Suprapubic skin (tissue), 4 donors: ENCODE measurements around the gene INPP4B. TPM values are rescaled to one million over a fixed set of nuclear protein-coding genes. Genes with fewer than 3 reads are reported as not detected.

Experiments
- DNase-seq, 2 donors: peaks; one replicate each; pipeline ENCODE4 v3.0.0-alpha.2; 2019; ENCODE audit warnings: low spot score in 2 of 2
- H3K27ac ChIP-seq: fragments of 200-600 bp; sonication (generic); one replicate; pipeline ENCODE4 v1.5.1; 2019
- H3K27me3 ChIP-seq: fragments of 200-600 bp; sonication (generic); one replicate; pipeline ENCODE4 v1.5.1; 2019
- H3K36me3 ChIP-seq: fragments of 200-600 bp; sonication (generic); one replicate; pipeline ENCODE4 v1.5.1; 2019
- H3K4me1 ChIP-seq: fragments of 200-600 bp; sonication (generic); one replicate; pipeline ENCODE4 v1.5.1; 2019
- H3K4me3 ChIP-seq: fragments of 200-600 bp; sonication (generic); one replicate; pipeline ENCODE4 v1.5.1; 2019; ENCODE audit warnings: mild to moderate bottlenecking
- H3K9me3 ChIP-seq: fragments of 200-600 bp; sonication (generic); one replicate; pipeline ENCODE4 v1.5.1; 2019
- CTCF ChIP-seq, 2 donors: fragments of 200-600 bp in 1 of 2; fragments of 450-650 bp in 1 of 2; sonication (generic) in 1 of 2; IDR thresholded peaks; one replicate each; pipeline ENCODE4 v1.5.1; 2016 to 2019; ENCODE audit warnings: antibody characterized with exemption in 2 of 2, mild to moderate bottlenecking in 1 of 2, moderate library complexity in 1 of 2
- EP300 ChIP-seq: sonication (generic); formaldehyde crosslinking; IDR thresholded peaks from one replicate; pipeline ENCODE4 v1.6.1; 2017; ENCODE audit warnings: antibody characterized with exemption
- POLR2A ChIP-seq, 2 donors: fragments of 450-650 bp; IDR thresholded peaks; one replicate each; pipeline ENCODE4 v1.6.1; 2017; ENCODE audit warnings: antibody characterized with exemption in 2 of 2, mild to moderate bottlenecking in 2 of 2, moderate library complexity in 2 of 2
- POLR2AphosphoS5 ChIP-seq, 3 donors: sonication (generic); formaldehyde crosslinking; IDR thresholded peaks; one replicate each; pipeline ENCODE4 v1.6.1; 2017; ENCODE audit warnings: antibody characterized with exemption in 3 of 3
- WGBS: methylation state at CpG from one replicate; pipeline ENCODE4 v1.1.5; 2018; 5-methylcytosine and 5-hydroxymethylcytosine counted together
- total RNA-seq, 4 donors: library from RNA; depleted of rRNA; stranded (reverse); fragments of >200 nt; gene quantifications; one replicate each; pipeline ENCODE4 v1.1.0, GENCODE V29; 2016

INPP4B gene
- total RNA-seq, 4 donors from 2014 or later, result 12.4 to 27.4 (median 17.4) TPM

DNA sequence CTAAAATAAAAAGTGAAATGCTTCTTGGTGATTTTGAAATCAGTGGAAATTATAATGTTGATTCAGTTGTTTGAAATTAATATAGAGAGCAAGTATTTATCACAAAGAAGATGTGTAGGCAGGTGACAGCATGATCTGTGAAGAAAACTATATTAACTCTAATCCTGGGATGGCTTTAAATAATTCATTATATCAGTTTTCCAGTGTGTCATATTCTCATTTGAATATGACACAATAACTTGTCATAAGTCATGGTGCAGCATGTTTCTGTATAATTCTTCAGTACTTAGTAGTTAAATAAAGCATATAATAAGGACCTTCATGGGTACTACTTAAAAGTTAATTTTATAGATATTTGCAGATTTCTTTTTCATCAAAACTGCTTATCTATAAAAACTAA is 573.6 kb downstream of the INPP4B start:
- TF ChIP-seq POLR2A (IDR thresholded peaks at IDR 0.05) (no peak), EP300 (no peak), CTCF (IDR thresholded peaks at IDR 0.05) (no peak), POLR2AphosphoS5 (IDR thresholded peaks at IDR 0.05) (no peak)
- no peaks in the 10 kb centered on the region for H3K27me3 ChIP-seq

DNA sequence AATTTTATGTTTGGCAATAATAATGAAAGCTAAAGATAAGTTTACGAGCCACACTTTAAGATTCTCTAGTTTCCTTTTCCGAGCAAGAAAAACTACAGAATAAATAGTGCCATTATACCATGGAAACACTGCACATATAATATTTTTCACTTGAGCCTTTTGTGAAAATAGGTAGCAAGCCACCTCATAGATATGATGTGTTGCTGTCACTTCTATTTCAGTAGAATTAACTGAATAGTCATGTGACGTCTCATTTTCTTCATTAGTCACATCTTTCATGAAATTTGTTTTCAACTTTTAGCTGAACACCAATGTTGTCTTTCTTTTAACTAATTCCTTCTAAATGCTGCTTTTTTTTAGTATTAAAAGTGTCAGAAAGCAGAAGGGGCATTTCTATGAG is 574.3 kb downstream of the INPP4B start:
- Histone ChIP-seq H3K9me3 (no peaks in the 10 kb centered on the region), H3K4me3 (no peak overlapping the region), H3K27me3 (no peaks in the 10 kb centered on the region), H3K36me3 (no peaks in the 10 kb centered on the region), H3K27ac (no peak overlapping the region), H3K4me1 (no peaks in the 10 kb centered on the region)
- TF ChIP-seq POLR2A (IDR thresholded peaks at IDR 0.05), result no peak
- TF ChIP-seq POLR2AphosphoS5 (IDR thresholded peaks at IDR 0.05), result no peak
- no peak for TF ChIP-seq CTCF (IDR thresholded peaks at IDR 0.05)
- TF ChIP-seq EP300, result no peak
- 61% methylated on average over 3 of the region's 3 CpGs for WGBS
- no peak for DNase-seq

More for the DNA sequence above, 573.6 kb downstream of the INPP4B start:
- Histone ChIP-seq H3K36me3 (no peaks in the 10 kb centered on the region), H3K9me3 (no peaks in the 10 kb centered on the region), H3K4me1 (no peaks in the 10 kb centered on the region), H3K27ac (no peak overlapping the region), H3K4me3 (no peak overlapping the region)
- DNase-seq, result no peak

GRCh38 chr4:142267101-142267500 is 579.0 kb downstream of the INPP4B start:
- DNase-seq, result no peak
- Histone ChIP-seq H3K27ac (no peak overlapping the region), H3K36me3 (no peaks in the 10 kb centered on the region), H3K4me1 (no peaks in the 10 kb centered on the region), H3K27me3 (no peaks in the 10 kb centered on the region), H3K9me3 (no peaks in the 10 kb centered on the region), H3K4me3 (no peak overlapping the region)
- TF ChIP-seq EP300 (no peak), CTCF (IDR thresholded peaks at IDR 0.05) (no peak), POLR2AphosphoS5 (IDR thresholded peaks at IDR 0.05) (no peak), POLR2A (IDR thresholded peaks at IDR 0.05) (no peak)
- 87% methylated on average over 3 of the region's 3 CpGs for WGBS

GRCh38 chr4:142265946-142266345 is 580.2 kb downstream of the INPP4B start:
- Histone ChIP-seq H3K4me1 (no peaks in the 10 kb centered on the region), H3K36me3 (no peaks in the 10 kb centered on the region), H3K27me3 (no peaks in the 10 kb centered on the region), H3K4me3 (no peak overlapping the region), H3K9me3 (no peaks in the 10 kb centered on the region), H3K27ac (no peak overlapping the region)
- no peak for DNase-seq
- TF ChIP-seq EP300, result no peak
- no peak for TF ChIP-seq POLR2A (IDR thresholded peaks at IDR 0.05)
- 93% methylated on average over 2 of the region's 2 CpGs for WGBS

- H3K36me3 ChIP-seq, result no peaks in the 10 kb centered on the region
- DNase-seq, result no peak
- no peak overlapping the region for H3K4me3 ChIP-seq
- WGBS, result 63% methylated on average over 3 of the region's 3 CpGs
- no peaks in the 10 kb centered on the region for H3K9me3 ChIP-seq
- TF ChIP-seq EP300 (no peak), CTCF (IDR thresholded peaks at IDR 0.05) (no peak), POLR2AphosphoS5 (IDR thresholded peaks at IDR 0.05) (no peak), POLR2A (IDR thresholded peaks at IDR 0.05) (no peak)
- H3K27me3 ChIP-seq, result no peaks in the 10 kb centered on the region
- no peak overlapping the region for H3K27ac ChIP-seq
- no peaks in the 10 kb centered on the region for H3K4me1 ChIP-seq
Observed at GRCh38 chr4:142265536-142265935, 580.6 kb downstream of the INPP4B start.

GRCh38 chr4:142264961-142265360 is 581.1 kb downstream of the INPP4B start:
- H3K4me3 ChIP-seq, result no peak overlapping the region
- H3K27me3 ChIP-seq, result no peaks in the 10 kb centered on the region
- no peak overlapping the region for H3K27ac ChIP-seq
- no peaks in the 10 kb centered on the region for H3K9me3 ChIP-seq
- no peaks in the 10 kb centered on the region for H3K4me1 ChIP-seq
- H3K36me3 ChIP-seq, result no peaks in the 10 kb centered on the region
- 81% methylated on average over 2 of the region's 2 CpGs for WGBS
- DNase-seq, result no peak
- TF ChIP-seq EP300 (no peak), CTCF (IDR thresholded peaks at IDR 0.05) (no peak), POLR2A (IDR thresholded peaks at IDR 0.05) (no peak), POLR2AphosphoS5 (IDR thresholded peaks at IDR 0.05) (no peak)
